A204.1 (cell line): ENCODE results near the gene KANTR.
"Not testable (repeated sequence)": the region's sequence is repeated elsewhere in the genome, so short reads cannot be mapped to it uniquely, and the experiment has no call there.

Source experiments
- FAIRE-seq: peaks from 2 replicates; lab custom pipeline; 2012; peaks lifted over from hg19 to GRCh38; lab: Jason Lieb, UNC

Gene KANTR

DNA sequence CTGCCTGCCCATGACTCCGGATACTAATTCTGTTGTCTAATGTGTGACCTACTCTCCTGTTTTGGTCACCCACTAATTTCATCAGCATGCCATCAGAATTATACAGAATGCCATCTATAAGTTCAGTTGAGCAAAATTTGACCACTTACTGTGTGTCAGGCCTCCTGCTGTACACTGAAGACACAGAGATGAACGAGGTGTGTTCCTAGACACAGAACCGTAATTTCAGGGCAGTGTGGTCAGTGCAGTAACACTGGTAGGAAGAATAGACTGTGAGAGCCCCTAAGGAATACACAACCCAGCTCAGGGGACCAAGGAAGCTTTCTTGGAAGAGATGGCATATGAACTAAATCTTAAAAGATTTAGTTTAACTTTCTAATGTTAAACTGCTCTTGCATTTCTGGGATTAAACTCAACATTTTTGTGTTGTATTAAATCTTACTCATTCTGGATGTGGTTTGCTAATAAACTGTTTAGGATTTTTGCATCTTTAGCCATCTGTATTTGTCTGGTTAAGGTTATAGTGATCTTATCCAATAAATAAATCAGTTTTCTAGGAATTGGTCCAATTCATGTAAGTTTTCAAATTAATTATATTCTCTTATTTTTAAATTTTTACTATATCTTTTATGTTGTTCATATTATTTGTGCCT lies 34.3 kb downstream of the KANTR start:
- peak; percentile 43 for FAIRE-seq

DNA sequence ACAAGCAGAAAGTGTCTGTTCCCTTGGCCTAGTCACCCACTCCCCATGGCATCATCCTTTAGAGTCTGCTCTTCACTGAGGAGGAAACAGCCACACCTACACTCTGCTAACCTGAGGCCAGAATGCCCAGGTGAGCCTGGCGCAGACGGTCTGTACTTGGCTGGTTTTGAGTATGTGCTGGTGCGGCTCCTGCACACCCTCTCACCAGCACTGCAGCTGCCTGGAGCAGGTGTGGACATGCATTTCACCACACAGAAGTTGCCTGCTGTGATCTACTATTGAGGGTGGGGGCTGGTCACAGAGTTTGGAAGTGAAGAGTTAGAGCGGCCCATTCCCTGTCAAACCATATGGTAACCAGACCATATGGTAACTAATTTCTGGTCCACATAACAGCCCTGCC lies 39.5 kb downstream of the KANTR start:
- no peak for FAIRE-seq

DNA sequence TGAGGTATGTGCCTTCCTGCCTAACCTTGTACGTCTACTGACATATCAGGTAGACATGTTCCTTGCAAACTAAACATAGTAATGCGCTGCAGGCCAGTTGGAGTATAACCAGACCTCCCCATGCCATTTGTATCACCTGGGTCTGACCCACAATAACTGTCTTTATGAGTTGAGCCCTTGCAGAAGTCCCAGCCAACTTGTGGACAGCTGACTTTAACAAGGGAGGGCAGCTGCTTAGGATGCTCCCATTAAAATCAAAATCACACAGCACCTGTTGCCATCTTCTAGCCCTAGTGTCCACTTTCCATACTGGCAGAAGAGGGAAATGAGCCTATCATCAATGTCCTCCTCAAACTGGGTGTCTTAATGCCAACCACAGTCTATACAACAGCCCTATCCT lies 41.6 kb downstream of the KANTR start:
- no peak for FAIRE-seq

- no peak for FAIRE-seq
Observed at GRCh38 chrX:53153581-53153980, 59.6 kb downstream of the KANTR start.

GRCh38 chrX:53155512-53156206 lies 61.7 kb downstream of the KANTR start:
- FAIRE-seq = no peak

- no peak for FAIRE-seq
Observed at GRCh38 chrX:53156207-53156596, 62.3 kb downstream of the KANTR start.

DNA sequence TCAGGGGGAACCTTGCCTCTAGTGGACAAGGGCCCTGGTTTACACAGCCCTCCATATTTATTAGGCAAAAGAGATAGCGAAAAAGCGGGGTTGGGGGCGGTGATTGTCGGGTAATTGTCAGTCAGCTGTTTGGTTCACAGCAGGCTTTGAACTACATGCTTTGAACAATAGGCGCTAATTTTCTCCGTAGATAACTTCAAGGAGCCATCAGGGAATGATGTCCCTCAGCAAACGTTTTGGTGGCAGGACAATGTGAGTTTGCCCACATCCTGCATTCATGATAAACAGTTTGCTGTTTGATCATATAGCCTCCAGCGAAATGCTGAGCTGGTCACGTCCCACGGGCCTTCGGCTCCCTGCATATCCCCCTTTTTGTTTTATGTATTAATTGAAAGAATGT lies 65.2 kb downstream of the KANTR start:
- no peak for FAIRE-seq

GRCh38 chrX:53160297-53160983 lies 66.5 kb downstream of the KANTR start:
- FAIRE-seq = no peak

DNA sequence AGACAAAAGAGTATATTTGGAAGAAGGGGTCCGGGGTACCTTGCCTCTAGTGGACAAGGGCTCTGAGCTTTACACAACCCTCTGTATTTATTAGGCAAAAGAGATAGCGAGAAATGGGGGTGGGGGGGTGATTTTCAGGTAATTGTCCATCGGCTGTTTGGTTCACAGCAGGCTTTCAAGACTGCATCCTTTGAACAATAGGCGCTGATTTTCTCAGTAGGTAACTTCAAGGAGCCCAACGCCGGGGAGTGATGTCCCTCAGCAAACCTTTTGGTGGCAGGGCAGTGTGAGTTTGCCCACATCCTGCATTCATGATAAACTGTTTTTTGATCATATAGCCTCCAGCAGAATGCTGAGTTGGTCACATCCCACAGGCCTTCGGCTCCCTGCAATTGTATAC lies 69.5 kb downstream of the KANTR start:
- no peak for FAIRE-seq

GRCh38 chrX:53164566-53164965 lies 70.6 kb downstream of the KANTR start:
- not testable (repeated sequence) for FAIRE-seq

- FAIRE-seq = no peak
Observed at GRCh38 chrX:53166103-53166502, 72.2 kb downstream of the KANTR start.

DNA sequence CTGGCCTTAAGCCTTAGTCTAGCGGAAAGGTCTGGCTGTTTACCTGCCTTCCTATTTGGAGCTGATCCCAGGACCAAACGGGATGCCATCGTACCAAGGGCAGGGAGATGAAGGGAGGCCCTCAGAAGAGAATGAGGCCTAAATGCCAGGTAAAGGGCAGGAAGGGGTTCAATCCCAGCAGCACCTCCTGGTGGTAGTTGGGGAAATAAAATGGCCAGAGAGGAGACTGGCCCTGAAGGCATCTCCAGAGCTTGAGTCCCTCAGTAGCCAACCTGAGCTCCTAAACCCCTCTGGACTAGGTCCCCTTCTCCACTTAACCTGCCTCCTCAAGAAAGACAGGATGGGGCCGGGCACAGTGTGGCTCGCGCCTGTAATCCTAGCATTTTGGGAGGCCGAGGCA lies 77.4 kb downstream of the KANTR start:
- FAIRE-seq = no peak
